ENCODE measurements around the gene MEFV.
"Not testable (repeated sequence)": the region's sequence is repeated elsewhere in the genome, so short reads cannot be mapped to it uniquely, and the experiment has no call there.

The MEFV gene

GRCh38 chr16:3256146-3256865 lies at the start of gene MEFV:
Gene MEFV (minus strand): TSS chr16:3256633. CDS start chr16:3256587, 46 bp downstream.
- no peak for DNase-seq

DNA sequence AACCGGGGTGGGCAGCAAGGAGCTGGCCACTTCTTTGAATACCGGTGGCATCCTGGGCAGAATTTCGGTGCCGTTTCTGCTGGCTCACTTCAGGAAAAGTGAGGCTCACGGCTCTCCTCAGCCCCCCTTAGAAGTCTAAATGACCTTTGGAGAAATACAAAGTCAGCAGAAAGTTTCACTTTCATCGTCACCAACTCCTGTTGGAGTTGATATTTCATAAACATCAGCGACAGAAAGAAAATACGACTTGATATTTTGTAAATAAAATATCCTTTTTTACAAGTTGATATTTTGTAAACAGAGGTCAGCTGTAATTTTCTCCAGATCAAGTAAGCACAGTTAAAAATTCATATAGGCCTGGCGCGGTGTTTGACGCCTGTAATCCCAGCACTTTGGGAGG lies 49.6 kb upstream of the MEFV start:
- DNase-seq: no peak

DNA sequence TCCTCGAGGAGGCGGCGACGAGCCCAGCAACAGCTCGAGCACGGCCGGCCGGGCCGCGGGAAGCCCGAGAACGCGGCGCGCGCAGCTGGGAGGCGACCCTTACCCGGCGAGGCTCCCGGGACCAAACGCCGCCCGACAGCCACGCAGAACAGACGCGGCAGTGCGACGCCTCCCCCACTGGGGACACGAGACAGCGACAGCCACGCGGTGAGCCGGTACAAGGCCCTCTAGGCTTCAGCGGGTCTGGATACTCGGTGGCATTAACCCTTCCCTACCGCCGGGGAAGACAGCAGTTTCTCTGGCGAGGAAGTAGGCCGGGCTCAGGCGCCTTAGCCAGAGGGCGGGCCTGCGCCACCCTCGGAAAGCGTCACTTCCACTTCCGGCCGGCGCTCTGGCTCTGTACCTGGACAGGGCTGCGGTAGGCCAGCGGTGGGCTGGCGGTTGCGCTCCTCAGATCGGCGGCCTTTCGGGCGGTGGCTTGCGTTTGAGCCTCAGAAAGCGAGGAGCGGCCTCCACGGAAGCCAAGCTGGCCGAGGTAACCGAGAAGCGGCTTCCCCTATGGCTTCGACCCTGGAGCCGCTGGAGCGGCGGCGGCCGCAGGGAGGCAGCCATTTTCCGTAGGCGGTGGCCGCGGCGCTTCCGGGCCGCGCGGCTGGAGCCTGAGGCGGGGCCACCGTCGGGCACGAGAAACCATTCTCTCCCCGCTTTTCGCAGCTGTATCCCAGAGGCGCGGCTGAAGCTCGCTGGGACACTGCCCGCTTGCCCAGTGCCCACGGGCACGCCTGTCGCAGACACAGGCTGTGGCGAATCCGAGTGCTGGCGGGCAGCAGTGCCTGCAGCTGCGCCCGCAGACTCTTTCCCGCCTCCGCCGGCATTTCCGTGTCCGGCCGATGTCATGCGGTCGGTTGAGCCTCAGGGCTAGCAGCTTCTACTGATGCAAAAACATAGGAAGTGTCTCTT lies 49.0 kb upstream of the MEFV start, which contains the start of the genes TIGD7 and ZNF75A:
TSS of gene TIGD7 (minus strand) at position 322 of the 960 bp plus-strand sequence. CDS start 4,816 bp downstream, outside the sequence.
TSS of gene ZNF75A (plus strand) at position 389 of the 960 bp plus-strand sequence. CDS start 2,932 bp downstream, outside the sequence.
- peak; percentile 86 for DNase-seq

DNA sequence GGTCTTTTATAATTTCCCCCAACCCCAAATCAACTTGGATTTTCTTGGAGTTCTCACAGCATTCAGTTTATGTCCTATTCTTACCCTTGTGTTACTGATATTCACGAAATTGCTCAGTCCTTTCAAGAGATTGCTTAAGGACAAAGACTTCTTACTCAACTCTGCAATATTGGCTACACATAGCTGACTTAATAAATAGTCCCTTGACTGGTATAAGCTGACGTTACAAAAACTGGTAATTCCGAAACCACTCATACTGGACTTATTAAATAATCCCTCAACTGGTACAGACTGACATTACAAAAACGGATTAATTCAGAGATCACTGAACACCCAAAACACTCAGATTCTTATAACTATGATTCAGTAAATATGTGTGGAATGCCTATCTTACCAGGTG lies 47.9 kb upstream of the MEFV start:
- no peak for DNase-seq

DNA sequence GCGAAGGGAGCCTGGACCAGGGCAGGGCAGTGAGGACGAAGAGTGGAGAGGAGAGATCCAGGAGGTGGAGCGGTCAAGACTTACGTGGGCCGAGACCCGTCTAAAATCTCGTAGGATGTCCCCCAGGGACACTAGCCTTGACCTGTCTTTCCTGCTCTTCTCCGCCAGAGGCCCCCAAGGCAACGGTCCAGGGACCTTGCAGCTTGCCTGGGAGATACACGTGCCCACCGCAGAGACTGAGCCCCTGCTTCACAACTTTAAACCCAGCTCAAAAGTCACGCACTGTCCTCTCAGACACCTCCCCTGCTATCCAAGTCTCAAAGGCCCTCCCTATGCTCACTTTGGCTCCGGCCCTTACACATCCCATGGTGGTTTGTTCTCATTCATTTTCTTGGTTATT lies 39.4 kb upstream of the MEFV start:
- DNase-seq: no peak

GRCh38 chr16:3295209-3295608 lies 38.8 kb upstream of the MEFV start:
- DNase-seq: no peak

DNA sequence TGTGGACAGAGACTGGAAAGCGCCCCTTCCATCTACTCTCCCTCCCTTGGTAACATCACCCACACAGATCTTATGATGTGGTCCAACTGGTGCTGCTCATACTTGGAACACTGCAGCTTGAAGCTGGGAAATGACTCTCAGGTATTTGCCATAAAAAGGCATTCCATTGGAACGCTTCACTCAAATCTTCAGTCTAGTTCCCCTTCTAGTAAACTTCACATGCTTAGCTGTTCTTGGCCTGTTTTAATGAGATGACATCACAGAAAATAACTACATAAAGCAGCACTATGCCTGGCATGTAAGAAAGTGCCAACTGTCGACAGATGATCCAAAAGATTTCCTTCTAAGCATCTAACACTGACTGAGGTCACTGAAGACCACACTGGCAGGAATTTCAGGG lies 36.2 kb upstream of the MEFV start:
- no peak for DNase-seq

- no peak for DNase-seq
Observed at GRCh38 chr16:3289998-3290673, 33.7 kb upstream of the MEFV start.

GRCh38 chr16:3285131-3285530 lies 28.7 kb upstream of the MEFV start:
- DNase-seq: no peak

DNA sequence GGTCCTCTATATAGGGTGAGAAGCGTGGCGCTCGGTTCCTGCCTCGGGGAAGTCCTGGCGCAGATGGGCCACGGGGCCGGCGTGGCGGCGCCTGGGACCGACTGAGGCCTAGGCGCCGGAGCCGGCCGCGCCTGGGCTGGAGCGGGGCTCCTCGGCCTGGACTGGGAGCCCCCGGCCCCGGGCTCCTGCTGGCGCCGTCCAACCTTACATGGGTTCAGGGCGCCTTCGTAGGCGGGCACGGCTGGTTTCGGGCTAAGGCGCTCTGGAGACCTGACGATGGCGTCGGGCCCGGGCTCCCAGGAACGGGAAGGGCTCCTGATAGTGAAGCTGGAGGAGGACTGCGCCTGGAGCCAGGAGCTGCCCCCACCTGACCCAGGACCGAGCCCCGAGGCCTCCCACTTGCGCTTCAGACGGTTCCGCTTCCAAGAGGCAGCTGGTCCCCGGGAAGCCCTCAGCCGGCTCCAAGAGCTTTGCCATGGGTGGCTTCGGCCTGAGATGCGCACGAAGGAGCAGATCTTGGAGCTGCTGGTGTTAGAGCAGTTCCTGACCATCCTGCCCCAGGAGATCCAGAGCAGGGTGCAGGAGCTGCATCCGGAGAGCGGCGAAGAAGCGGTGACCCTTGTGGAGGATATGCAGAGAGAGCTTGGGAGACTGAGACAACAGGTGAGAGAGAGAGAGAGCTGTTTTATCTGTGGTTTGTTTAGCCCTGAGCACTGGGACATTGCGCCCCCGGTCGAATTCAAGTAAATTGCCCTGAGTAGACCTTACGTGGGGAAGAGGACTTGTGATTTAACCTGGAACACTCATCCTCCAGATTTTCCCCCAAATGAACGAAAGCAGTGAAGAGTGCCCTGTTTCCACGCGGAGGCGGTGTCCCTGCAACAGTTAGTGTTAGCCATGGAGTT lies 27.4 kb upstream of the MEFV start:
- DNase-seq: no peak

DNA sequence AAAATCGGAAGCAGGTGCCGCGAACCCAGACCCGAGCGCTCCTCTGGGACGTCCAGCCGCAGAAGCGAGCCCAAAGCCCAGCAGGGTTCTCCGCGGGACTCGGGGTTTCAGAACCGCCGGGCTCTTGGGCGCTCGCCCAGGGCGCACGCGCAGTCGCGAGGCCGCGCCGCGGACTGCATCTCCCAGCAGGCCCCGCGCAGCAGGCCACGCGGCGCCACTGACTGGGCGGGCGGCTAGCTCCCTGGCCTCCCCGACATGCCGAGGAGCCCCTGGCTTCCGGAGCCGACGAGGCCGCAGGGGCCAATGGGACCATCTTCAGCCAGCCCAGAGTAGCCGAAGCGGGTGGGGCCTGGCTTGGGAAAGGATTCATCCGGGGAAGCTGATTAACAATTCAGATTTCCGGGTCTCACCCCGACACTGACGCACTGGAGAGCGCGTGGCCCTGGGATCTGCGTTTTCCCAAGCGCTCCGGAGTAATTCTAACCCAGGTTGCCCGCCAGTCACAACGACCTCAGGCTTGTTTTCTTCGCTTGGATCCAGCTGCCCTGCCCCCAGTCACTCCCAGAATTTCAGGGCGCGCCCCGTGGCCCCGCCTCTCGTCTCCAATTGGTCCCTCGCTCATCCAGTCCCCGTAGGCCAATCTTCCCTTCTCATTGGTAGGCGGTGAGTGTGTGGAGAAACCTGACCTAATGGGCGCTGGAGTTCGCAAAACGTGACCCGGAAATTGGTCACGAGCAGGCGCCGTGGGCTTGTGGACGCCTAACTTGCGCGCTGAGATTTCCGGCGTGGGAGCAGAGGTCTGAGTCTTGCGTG lies 26.5 kb upstream of the MEFV start, which contains the start of gene ZNF263:
TSS of gene ZNF263 (plus strand) at position 762 of the 813 bp plus-strand sequence. CDS start 328 bp downstream, outside the sequence.
- DNase-seq: peak; percentile 97

DNA sequence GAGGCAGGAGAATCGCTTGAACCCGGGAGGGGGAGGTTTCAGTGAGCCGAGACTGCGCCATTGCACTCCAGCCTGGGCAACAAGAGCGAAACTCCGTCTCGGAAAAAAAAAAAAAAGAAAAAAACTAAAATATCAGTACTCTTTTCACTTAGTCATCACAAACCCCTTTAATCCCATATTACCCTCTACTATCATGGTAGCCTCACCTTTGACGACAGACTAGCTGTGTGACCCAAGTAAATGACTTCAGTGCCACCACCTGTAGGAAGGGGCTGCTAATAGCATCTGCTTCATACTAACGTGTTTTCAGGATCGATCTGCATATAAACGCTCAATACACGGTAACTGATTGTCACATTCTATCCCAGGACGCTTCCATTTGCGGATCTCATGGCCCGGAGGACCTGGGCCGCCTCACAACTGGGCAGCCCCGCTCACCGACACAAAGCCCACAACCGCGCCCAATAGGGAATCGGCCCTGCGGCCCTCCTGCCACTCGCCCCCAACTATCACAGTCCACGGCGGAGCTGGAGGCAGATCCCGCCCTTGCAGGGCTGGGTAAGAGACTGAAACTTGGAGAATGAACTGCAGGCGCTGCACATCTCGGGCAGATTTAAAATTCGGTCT lies 25.8 kb upstream of the MEFV start:
- DNase-seq: peak; percentile 58

GRCh38 chr16:3281222-3281820 lies 24.9 kb upstream of the MEFV start:
- DNase-seq: no peak

GRCh38 chr16:3276679-3277078 lies 20.2 kb upstream of the MEFV start:
- no peak for DNase-seq

DNA sequence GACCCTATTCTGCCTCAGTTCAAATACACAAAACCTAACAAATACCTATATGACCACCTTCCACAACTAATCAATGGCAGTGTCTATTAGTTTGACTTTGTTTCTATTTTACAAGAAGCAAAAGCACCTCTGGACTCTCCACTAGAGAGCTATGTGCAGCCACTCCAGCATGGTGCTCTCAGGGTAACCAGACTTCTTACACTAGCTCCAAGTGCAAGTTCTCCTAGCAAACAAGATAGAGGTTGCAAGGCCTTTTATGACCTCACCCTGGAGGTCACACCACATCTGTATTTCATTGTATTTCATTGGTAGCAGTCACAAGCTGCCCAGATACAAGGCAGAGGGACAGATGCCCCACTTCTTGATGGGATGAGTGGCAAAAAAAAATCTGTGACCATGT lies 18.5 kb upstream of the MEFV start:
- no peak for DNase-seq

GRCh38 chr16:3274490-3274889 lies 18.1 kb upstream of the MEFV start:
- no peak for DNase-seq

DNA sequence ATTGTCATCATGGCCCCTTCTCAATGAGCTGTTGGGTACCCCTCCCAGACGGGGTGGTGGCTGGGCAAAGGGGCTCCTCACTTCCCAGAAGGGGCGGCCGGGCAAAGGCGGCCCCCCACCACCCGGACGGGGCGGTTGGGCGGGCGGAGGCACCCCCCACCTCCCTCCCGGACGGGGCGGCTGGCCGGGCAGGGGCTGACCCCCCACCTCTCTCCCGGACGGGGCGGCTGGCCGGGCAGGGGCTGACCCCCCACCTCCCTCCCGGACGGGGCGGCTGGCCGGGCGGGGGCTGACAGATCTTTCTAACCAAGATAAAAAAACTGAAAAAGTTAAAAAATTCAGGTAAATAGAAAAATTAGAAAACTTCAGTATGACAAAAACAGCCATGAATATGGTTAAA lies 14.8 kb upstream of the MEFV start:
- not testable (repeated sequence) for DNase-seq

- not testable (repeated sequence) for DNase-seq
Observed at GRCh38 chr16:3270718-3271117, 14.3 kb upstream of the MEFV start.

GRCh38 chr16:3268294-3268693 lies 11.9 kb upstream of the MEFV start:
- DNase-seq: no peak

Data from DMS153 (cell line).